ENCODE results near the gene EXOC6.
A peak's percentile ranks its signal among the peaks of the same experiment; 100 is the strongest.

The EXOC6 gene, protein sequence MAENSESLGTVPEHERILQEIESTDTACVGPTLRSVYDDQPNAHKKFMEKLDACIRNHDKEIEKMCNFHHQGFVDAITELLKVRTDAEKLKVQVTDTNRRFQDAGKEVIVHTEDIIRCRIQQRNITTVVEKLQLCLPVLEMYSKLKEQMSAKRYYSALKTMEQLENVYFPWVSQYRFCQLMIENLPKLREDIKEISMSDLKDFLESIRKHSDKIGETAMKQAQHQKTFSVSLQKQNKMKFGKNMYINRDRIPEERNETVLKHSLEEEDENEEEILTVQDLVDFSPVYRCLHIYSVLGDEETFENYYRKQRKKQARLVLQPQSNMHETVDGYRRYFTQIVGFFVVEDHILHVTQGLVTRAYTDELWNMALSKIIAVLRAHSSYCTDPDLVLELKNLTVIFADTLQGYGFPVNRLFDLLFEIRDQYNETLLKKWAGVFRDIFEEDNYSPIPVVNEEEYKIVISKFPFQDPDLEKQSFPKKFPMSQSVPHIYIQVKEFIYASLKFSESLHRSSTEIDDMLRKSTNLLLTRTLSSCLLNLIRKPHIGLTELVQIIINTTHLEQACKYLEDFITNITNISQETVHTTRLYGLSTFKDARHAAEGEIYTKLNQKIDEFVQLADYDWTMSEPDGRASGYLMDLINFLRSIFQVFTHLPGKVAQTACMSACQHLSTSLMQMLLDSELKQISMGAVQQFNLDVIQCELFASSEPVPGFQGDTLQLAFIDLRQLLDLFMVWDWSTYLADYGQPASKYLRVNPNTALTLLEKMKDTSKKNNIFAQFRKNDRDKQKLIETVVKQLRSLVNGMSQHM

GRCh38 chr10:92848441-92849233 is at the start of gene EXOC6:
EXOC6 (plus strand) TSS chr10:92848520; CDS start chr10:92848534, 14 bp downstream.
- peak; percentile 20 for DNase-seq

GRCh38 chr10:92799568-92799967 is 48.8 kb upstream of the EXOC6 start:
- DNase-seq: no peak

- no peak for DNase-seq
Measured at GRCh38 chr10:92800134-92800733, 48.1 kb upstream of the EXOC6 start.

- no peak for DNase-seq
Measured at GRCh38 chr10:92801978-92802872, 46.1 kb upstream of the EXOC6 start.

DNA sequence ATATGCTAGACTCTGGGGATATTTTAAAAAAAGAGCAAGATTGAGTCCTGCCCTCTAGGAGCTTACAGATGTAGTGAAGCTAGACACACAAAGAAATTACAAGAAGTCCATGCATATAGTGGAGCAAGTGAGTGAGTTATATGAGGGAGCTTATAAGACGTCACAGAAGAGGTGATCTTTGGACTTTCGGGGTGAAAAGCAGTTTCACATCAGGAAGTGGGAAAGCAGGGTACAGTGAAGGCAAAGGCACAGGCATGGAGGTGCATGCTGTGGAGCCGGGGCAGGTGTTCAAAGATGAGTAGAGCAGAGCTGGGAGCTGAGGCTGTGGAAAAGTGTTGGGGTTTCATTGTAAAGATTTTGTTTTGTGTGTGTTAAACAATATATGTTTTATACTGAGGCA is 38.5 kb upstream of the EXOC6 start:
- no peak for DNase-seq

- DNase-seq: no peak
Measured at GRCh38 chr10:92810934-92811532, 37.3 kb upstream of the EXOC6 start.

- DNase-seq: no peak
Measured at GRCh38 chr10:92811986-92812385, 36.3 kb upstream of the EXOC6 start.

GRCh38 chr10:92813979-92814378 is 34.3 kb upstream of the EXOC6 start:
- DNase-seq: no peak

GRCh38 chr10:92814790-92815189 is 33.5 kb upstream of the EXOC6 start:
- DNase-seq: no peak

- no peak for DNase-seq
Measured at GRCh38 chr10:92816091-92816531, 32.2 kb upstream of the EXOC6 start.

GRCh38 chr10:92822060-92822634 is 26.2 kb upstream of the EXOC6 start:
- no peak for DNase-seq

DNA sequence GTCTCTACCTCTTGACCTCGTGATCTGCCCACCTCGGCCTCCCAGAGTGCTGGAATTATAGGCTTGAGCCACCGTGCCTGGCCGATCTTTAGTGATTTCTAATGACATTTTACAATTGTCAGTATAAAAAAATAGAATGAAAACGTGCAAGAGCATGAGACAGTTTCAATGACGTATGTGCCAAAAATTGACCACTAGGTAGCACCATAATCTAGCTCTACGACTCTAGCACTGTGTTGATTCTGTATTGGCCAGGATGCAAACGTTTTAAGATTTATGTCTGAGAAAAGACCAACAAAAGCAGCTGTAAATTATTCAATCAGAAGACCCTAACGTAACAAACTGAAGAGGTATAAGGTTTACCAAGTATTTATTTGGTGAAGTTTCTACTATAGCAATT is 25.4 kb upstream of the EXOC6 start:
- no peak for DNase-seq

DNA sequence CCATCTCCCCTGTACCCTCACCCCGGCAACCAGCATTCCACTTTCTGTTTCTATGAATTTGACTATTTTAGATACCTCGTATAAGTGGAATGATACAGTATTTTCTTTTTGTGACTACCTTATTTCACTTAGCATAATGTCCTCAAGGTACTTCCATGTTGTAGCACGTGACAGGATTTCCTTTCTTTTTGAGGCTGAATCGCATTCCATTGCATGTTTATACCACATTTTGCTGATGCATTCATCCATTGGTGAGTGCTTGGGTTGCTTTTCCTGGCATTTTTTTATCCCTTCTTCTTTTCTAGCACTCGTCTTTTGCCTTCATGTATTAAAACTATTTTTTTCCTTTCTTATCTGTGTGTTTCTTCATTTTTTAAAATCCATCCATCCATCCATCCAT is 22.3 kb upstream of the EXOC6 start:
- no peak for DNase-seq

GRCh38 chr10:92826504-92826903 is 21.8 kb upstream of the EXOC6 start:
- DNase-seq: no peak

GRCh38 chr10:92829042-92829785 is 19.1 kb upstream of the EXOC6 start:
- DNase-seq: peak; percentile 37

GRCh38 chr10:92829786-92830377 is 18.4 kb upstream of the EXOC6 start:
- no peak for DNase-seq

- no peak for DNase-seq
Measured at GRCh38 chr10:92830478-92831389, 17.6 kb upstream of the EXOC6 start.

- no peak for DNase-seq
Measured at GRCh38 chr10:92832121-92832520, 16.2 kb upstream of the EXOC6 start.

Data from NCI-H2227 treated with DMSO at 0.1 percent for 48 hours (cell line).